Hepatocyte (in vitro differentiated cells): ENCODE measurements around the gene PGM2. TPM values are rescaled to one million over a fixed set of nuclear protein-coding genes. Genes with fewer than 3 reads are reported as not detected.

Source experiments
- DNase-seq: peaks from one replicate; pipeline ENCODE4 v3.0.0-alpha.2; 2016; ENCODE audit warnings: low spot score
- H2AFZ ChIP-seq: fragments of 200-600 bp; sonication (generic); 2 replicates; pipeline ENCODE4 v1.6.0; 2016; ENCODE audit warnings: antibody characterized with exemption, mild to moderate bottlenecking
- H3K27ac ChIP-seq: fragments of 200-600 bp; sonication (generic); 2 replicates; pipeline ENCODE4 v1.5.1; 2016; ENCODE audit warnings: mild to moderate bottlenecking
- H3K27me3 ChIP-seq: fragments of 200-600 bp; sonication (generic); 2 replicates; pipeline ENCODE4 v1.6.1; 2016
- H3K36me3 ChIP-seq: fragments of 200-600 bp; sonication (generic); replicated peaks from 2 replicates; pipeline ENCODE4 v1.5.1; 2016; ENCODE audit warnings: low read depth; ENCODE audit not compliant: insufficient read depth
- H3K4me1 ChIP-seq: fragments of 200-600 bp; sonication (generic); 2 replicates; pipeline ENCODE4 v1.5.1; 2016; ENCODE audit warnings: mild to moderate bottlenecking, moderate library complexity; ENCODE audit not compliant: insufficient read depth
- H3K4me2 ChIP-seq: fragments of 200-600 bp; sonication (generic); 2 replicates; pipeline ENCODE4 v1.6.0; 2016
- H3K4me3 ChIP-seq: fragments of 200-600 bp; sonication (generic); 2 replicates; pipeline ENCODE4 v1.5.1; 2016; ENCODE audit warnings: mild to moderate bottlenecking
- H3K79me2 ChIP-seq: fragments of 200-600 bp; sonication (generic); 2 replicates; pipeline ENCODE4 v1.6.0; 2017; ENCODE audit warnings: mild to moderate bottlenecking
- H3K9me2 ChIP-seq: fragments of 200-600 bp; sonication (generic); replicated peaks from 2 replicates; pipeline ENCODE4 v1.6.0; 2017; ENCODE audit warnings: mild to moderate bottlenecking; ENCODE audit not compliant: insufficient read depth
- H3K9me3 ChIP-seq: fragments of 200-600 bp; sonication (generic); 2 replicates; pipeline ENCODE4 v1.5.1; 2016; ENCODE audit warnings: low read depth, mild to moderate bottlenecking
- H4K20me1 ChIP-seq: fragments of 200-600 bp; sonication (generic); 2 replicates; pipeline ENCODE4 v1.6.0; 2016; ENCODE audit warnings: mild to moderate bottlenecking; ENCODE audit not compliant: insufficient read depth, poor library complexity, severe bottlenecking
- EZH2 ChIP-seq: fragments of 200-600 bp; sonication (generic); IDR thresholded peaks from 2 replicates; pipeline ENCODE4 v1.6.1; 2016; ENCODE audit warnings: antibody characterized with exemption, mild to moderate bottlenecking, borderline replicate concordance
- EZH2phosphoT487 ChIP-seq: fragments of 200-600 bp; sonication (generic); IDR thresholded peaks from one replicate; pipeline ENCODE4 v1.6.1; 2018; ENCODE audit warnings: antibody characterized with exemption, mild to moderate bottlenecking, low read depth, moderate library complexity; ENCODE audit not compliant: unreplicated experiment, severe bottlenecking
- WGBS: methylation state at CpG from one replicate; pipeline ENCODE4 v1.1.6; 2016; ENCODE audit warnings: low lambda C conversion rate; ENCODE audit errors: missing lambda C conversion rate; 5-methylcytosine and 5-hydroxymethylcytosine counted together
- polyA plus RNA-seq: library from polyadenylated mRNA; unstranded; fragments of >200 nt; fragmentation: Nextera tagmentation; extraction: Ambion mirVana; gene quantifications from 2 replicates; pipeline ENCODE4 v1.2.1, GENCODE V29; 2016
- total RNA-seq: library from RNA; depleted of rRNA; stranded (reverse); fragments of >200 nt; gene quantifications from 2 replicates; pipeline ENCODE4 v1.2.3, GENCODE V29; 2014
- TF ChIP-seq, protein P1 (sequence below): fragments of 200-600 bp; sonication (generic); IDR thresholded peaks from 2 replicates; pipeline ENCODE4 v1.5.1; 2016; ENCODE audit warnings: antibody characterized with exemption, mild to moderate bottlenecking; ENCODE audit not compliant: poor library complexity

PGM2 gene
- total and polyA plus RNA-seq, 2 experiments from 2014 or later: 11.2 to 28.2 TPM

DNA sequence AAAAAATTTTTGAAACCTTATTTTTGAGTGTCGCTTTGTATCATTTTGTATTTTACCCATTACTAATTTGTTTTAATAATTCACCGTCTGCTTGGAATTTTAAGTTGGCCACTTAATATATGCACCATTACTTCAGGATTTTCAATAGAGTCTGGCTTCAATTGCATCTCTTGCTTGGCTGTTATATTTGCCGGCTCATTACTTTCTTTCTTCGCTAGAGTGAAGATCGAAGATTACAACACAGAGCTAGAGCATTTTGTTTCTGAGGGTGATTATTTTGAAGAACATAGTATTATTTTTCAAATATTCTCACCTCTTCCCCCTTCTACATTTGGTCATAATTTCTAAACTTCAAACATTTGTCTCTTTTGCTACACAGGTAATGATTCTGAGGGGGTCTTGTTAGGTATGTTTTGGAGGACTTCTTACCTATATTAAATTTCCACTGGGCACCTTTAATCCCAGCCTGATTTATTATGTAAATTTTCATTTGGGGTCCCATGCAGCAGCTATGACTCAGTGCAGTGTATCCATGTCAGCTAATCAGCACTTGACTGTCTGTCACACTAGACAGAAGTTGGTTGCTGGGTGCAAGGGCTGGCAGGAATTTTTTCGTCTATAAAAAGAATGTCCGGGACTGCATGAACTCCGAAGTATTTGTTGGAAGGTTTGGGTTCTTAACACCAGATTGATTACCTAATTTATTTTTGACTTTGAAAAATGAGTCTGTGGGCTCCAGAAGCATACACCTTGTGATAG lies 83.0 kb downstream of the PGM2 start:
- TF ChIP-seq, protein P1, sequence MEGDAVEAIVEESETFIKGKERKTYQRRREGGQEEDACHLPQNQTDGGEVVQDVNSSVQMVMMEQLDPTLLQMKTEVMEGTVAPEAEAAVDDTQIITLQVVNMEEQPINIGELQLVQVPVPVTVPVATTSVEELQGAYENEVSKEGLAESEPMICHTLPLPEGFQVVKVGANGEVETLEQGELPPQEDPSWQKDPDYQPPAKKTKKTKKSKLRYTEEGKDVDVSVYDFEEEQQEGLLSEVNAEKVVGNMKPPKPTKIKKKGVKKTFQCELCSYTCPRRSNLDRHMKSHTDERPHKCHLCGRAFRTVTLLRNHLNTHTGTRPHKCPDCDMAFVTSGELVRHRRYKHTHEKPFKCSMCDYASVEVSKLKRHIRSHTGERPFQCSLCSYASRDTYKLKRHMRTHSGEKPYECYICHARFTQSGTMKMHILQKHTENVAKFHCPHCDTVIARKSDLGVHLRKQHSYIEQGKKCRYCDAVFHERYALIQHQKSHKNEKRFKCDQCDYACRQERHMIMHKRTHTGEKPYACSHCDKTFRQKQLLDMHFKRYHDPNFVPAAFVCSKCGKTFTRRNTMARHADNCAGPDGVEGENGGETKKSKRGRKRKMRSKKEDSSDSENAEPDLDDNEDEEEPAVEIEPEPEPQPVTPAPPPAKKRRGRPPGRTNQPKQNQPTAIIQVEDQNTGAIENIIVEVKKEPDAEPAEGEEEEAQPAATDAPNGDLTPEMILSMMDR: no peak
- no peak for TF ChIP-seq EZH2phosphoT487
- TF ChIP-seq EZH2: no peak
- DNase-seq: no peak
- no peak overlapping the region for H3K27ac ChIP-seq
- H4K20me1 ChIP-seq: no peaks in the 10 kb centered on the region
- no peaks in the 10 kb centered on the region for H3K79me2 ChIP-seq
- no peak overlapping the region for H3K4me2 ChIP-seq
- H3K27me3 ChIP-seq: no peaks in the 10 kb centered on the region
- H2AFZ ChIP-seq: no peak overlapping the region
- no peak overlapping the region for H3K4me3 ChIP-seq
- H3K9me3 ChIP-seq: no peaks in the 10 kb centered on the region
- 90% methylated on average over 8 of the region's 8 CpGs for WGBS
- no peaks in the 10 kb centered on the region for H3K9me2 ChIP-seq
- no peaks in the 10 kb centered on the region for H3K36me3 ChIP-seq
- no peaks in the 10 kb centered on the region for H3K4me1 ChIP-seq

DNA sequence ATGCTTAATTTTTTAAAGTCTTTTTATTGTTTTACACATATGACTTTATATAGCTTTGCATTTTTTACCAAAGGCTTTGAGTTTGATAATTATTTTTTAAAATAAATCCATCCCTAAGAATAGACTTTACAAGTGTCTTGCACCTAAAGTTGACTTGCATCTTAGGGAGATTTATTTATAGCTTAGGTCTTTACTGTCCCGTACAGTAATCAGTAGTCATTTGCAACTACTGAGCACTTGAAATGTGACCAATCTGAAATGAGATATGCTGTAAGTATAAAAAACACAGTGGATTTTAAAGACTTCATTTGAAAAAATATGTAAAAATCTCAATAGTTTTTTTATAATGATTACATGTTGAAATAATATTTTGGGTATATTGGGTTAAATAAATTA lies 83.6 kb downstream of the PGM2 start:
- DNase-seq: no peak
- H3K79me2 ChIP-seq: no peaks in the 10 kb centered on the region
- H3K9me2 ChIP-seq: no peaks in the 10 kb centered on the region
- H3K9me3 ChIP-seq: no peaks in the 10 kb centered on the region
- TF ChIP-seq, protein P1: no peak
- TF ChIP-seq EZH2phosphoT487 (no peak), EZH2 (no peak)
- H4K20me1 ChIP-seq: no peaks in the 10 kb centered on the region
- H2AFZ ChIP-seq: no peak overlapping the region
- H3K4me1 ChIP-seq: no peaks in the 10 kb centered on the region
- no peaks in the 10 kb centered on the region for H3K36me3 ChIP-seq
- no peak overlapping the region for H3K4me3 ChIP-seq
- no peak overlapping the region for H3K27ac ChIP-seq
- H3K4me2 ChIP-seq: no peak overlapping the region
- WGBS: 88% methylated on average over 1 of the region's 1 CpG
- no peaks in the 10 kb centered on the region for H3K27me3 ChIP-seq

Other genes starting within 250 kb of the PGM2 start
- gene RELL1, start 140.3 kb upstream of the PGM2 start, total RNA-seq: 39.8 and 44.8 TPM in 2 replicates
- gene RELL1, start 140.3 kb upstream of the PGM2 start, polyA plus RNA-seq: 5.5 and 10.0 TPM in 2 replicates
- 117 and 123 TPM in 2 replicates for gene TBC1D1, start 64.4 kb downstream of the PGM2 start, total RNA-seq
- gene TBC1D1, start 64.4 kb downstream of the PGM2 start, polyA plus RNA-seq: 45.6 and 61.6 TPM in 2 replicates
- not detected in 2 replicates for gene PTTG2, start 133.7 kb downstream of the PGM2 start, total RNA-seq
- gene PTTG2, start 133.7 kb downstream of the PGM2 start, polyA plus RNA-seq: not detected in 2 replicates